Type B pancreatic cell (in vitro differentiated cells): Measurements from ENCODE around the gene HHEX. TPM values are rescaled to one million over a fixed set of nuclear protein-coding genes. Genes with fewer than 3 reads are reported as not detected.

ENCODE experiments used
- DNase-seq: peaks from one replicate; pipeline ENCODE4 v3.0.0; 2021; ENCODE audit warnings: mixed read lengths; ENCODE audit not compliant: unreplicated experiment; ENCODE audit errors: extremely low spot score
- H3K27ac Mint-ChIP-seq: 2 replicates; pipeline ENCODE4 v1.8.0; 2021; ENCODE audit warnings: mild to moderate bottlenecking, mixed read lengths
- H3K27me3 Mint-ChIP-seq: 2 replicates; pipeline ENCODE4 v1.8.0; 2021; ENCODE audit warnings: mixed read lengths
- H3K36me3 Mint-ChIP-seq: 2 replicates; pipeline ENCODE4 v1.8.0; 2021; ENCODE audit warnings: mixed read lengths
- H3K4me1 Mint-ChIP-seq: one replicate; pipeline ENCODE4 v1.8.0; 2021; ENCODE audit warnings: mixed read lengths; ENCODE audit not compliant: unreplicated experiment
- H3K4me3 Mint-ChIP-seq: 2 replicates; pipeline ENCODE4 v1.8.0; 2021; ENCODE audit warnings: mild to moderate bottlenecking, mixed read lengths
- H3K9me3 Mint-ChIP-seq: 2 replicates; pipeline ENCODE4 v1.8.0; 2021; ENCODE audit warnings: mixed read lengths
- total RNA-seq: library from RNA; stranded (reverse); gene quantifications from 2 replicates; pipeline ENCODE4 v1.2.1, GENCODE V29; 2021; ENCODE audit warnings: low replicate concordance
- TF ChIP-seq, protein P1 (sequence below): fragments of 200-600 bp; sonication (generic); conservative IDR thresholded peaks from 2 replicates; pipeline ENCODE4 v1.5.0; 2021; ENCODE audit warnings: antibody characterized with exemption, mild to moderate bottlenecking

HHEX gene
- total RNA-seq, 1 donor from 2014 or later: 6.7 TPM

DNA sequence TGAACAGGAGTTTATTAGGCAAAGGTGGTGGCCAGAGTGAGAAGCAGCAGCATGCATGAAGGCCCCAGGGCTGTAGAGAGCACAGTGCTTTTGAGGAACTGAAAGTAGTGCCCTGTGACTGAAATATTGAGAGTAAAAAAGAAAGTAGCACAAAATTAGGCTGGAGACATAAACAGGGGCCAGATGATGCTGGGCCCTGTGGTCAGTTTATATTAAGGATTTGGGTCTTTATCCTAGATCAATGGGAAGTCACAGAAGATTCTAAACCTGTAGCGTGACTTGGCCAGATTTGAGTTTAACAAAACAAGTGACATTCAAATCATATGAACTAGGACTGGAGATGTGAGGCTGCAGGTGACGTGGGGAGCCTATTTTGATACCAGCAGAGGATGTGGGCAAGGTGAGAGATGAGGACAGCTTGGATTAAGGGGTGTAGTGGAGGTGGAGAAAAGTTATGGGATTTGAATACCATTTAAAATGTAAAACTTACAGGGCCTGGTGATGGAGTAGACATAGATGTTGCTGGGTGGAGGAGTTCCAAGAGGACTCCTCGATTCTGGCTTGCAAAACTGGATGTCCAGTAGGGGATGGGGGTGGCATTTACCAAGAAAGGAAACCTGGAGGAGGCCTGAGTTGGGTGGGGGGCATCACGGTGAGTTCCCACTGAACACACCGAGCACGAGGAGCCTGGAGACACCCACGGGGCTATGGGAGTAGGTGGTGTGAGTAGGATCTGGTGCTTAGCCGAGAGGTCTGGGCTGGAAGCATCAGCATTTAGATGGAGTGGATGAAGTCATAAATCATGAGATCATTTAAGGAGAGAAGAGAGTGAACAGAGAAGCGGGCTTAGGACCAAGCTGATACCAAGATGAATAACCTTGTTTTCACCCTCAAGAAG, 52.8 kb downstream of the HHEX start:
- TF ChIP-seq, protein P1, sequence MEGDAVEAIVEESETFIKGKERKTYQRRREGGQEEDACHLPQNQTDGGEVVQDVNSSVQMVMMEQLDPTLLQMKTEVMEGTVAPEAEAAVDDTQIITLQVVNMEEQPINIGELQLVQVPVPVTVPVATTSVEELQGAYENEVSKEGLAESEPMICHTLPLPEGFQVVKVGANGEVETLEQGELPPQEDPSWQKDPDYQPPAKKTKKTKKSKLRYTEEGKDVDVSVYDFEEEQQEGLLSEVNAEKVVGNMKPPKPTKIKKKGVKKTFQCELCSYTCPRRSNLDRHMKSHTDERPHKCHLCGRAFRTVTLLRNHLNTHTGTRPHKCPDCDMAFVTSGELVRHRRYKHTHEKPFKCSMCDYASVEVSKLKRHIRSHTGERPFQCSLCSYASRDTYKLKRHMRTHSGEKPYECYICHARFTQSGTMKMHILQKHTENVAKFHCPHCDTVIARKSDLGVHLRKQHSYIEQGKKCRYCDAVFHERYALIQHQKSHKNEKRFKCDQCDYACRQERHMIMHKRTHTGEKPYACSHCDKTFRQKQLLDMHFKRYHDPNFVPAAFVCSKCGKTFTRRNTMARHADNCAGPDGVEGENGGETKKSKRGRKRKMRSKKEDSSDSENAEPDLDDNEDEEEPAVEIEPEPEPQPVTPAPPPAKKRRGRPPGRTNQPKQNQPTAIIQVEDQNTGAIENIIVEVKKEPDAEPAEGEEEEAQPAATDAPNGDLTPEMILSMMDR: no peak
- no peak for DNase-seq
- no peaks in the 10 kb centered on the region for H3K9me3 Mint-ChIP-seq
- no peaks in the 10 kb centered on the region for H3K36me3 Mint-ChIP-seq
- no peaks in the 10 kb centered on the region for H3K4me1 Mint-ChIP-seq
- H3K4me3 Mint-ChIP-seq: no peak overlapping the region
- H3K27ac Mint-ChIP-seq: no peak overlapping the region
- peaks cover 32% of the 10 kb centered on the region for H3K27me3 Mint-ChIP-seq

Other genes starting within 250 kb of the HHEX start
- 35.4 and 35.9 TPM in 2 replicates for gene IDE, start 115.9 kb upstream of the HHEX start, total RNA-seq
- 14.6 and 40.6 TPM in 2 replicates for gene KIF11, start 96.8 kb upstream of the HHEX start, total RNA-seq
- 8.8 and 9.0 TPM in 2 replicates for gene EXOC6, start 158.6 kb downstream of the HHEX start, total RNA-seq